GM21619 (cell line): ENCODE results near the gene NKX2-4.
"Not testable (repeated sequence)": the region's sequence is repeated elsewhere in the genome, so short reads cannot be mapped to it uniquely, and the experiment has no call there.

ENCODE experiments used
- ATAC-seq: cut with Tn5 transposase; IDR thresholded peaks from one replicate; pipeline ENCODE4 v1.9.1; 2021; ENCODE audit not compliant: unreplicated experiment

The NKX2-4 gene

DNA sequence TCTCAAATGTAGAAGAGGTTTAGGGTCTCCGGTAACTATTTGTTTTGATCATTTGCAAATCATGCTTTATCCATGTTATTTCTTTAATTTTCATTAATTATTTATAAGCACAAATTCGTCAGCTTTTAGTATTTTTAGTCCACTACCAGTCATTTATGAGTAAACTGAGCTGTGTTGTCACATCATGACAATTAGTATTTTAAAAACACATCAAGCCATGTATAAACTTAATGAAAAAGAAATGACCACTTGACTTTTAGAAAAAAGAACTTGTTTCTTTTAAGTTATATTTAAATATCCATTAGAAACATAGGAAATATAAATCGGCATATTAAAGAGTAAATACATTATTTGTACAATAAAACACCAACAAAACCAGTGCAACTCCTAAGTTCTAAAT is 2.8 kb downstream of the NKX2-4 start:
- no peak for ATAC-seq

DNA sequence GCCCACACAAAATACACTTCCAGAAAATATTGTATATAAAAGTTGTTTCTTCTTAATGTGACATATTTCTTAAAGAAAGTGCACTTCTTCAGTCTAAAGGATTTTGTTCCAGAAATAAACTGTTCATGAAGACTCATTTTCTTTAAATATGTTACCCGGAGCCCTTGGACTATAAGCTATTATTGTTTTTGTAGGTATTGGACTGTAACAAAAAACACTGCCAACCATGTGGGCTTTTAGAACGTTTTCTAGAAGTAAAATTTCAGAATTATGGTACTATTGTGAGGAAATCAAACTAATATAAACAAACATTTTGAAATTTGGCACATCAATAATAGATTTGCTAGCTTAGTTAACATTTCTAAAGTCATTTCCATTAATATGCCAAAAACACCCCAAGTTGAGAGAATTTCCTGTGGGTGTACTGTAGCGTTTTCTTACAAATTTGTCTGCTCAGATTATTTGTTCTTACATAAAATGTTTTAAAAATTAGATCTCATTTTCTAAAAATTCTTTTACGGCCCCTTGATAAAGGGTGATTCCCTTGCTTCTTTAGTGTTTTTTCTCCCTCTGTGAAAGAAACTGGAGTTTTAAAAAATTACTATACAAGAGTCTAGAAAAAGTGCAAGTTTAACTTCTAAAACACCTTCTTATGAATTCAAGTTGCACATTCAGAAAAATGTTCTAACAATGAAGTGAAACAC is 3.4 kb downstream of the NKX2-4 start:
- no peak for ATAC-seq

DNA sequence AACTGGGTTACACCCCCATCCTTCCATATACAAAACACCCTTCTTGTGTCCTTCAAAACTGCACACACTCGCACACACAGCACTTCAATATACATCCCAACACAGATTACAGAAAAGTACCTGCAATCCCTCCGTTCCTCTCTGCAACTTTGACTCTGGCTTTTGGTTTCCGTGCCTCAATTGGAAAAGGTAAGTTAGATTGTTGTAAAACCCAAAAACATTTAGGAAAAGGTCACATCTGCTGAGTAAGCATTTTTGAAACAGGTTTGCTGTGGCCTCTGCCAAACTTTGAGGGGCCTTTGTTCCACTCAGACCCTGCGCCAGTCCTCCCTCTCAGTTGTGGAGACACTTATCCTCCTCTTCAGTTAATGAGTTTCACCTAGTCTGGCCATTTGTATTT is 4.2 kb downstream of the NKX2-4 start:
- ATAC-seq = no peak

DNA sequence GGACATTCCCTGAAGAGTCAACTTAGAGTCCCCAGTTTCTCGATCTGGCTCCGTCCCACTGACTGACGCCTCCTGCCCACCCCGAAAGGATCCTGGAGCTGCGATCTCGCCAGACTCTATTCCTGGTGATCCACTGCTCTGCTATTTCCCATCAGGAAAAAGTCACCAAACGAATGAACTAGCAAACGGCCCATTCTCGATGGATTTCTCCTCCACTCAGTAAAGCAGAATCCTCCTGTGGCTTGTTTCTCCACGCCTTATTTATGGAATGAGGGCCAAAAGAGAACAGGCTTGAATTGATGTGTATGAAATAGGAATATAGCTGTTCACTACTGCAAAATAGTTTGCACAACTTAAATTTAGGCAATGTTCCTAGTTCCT is 5.4 kb downstream of the NKX2-4 start:
- ATAC-seq = no peak

DNA sequence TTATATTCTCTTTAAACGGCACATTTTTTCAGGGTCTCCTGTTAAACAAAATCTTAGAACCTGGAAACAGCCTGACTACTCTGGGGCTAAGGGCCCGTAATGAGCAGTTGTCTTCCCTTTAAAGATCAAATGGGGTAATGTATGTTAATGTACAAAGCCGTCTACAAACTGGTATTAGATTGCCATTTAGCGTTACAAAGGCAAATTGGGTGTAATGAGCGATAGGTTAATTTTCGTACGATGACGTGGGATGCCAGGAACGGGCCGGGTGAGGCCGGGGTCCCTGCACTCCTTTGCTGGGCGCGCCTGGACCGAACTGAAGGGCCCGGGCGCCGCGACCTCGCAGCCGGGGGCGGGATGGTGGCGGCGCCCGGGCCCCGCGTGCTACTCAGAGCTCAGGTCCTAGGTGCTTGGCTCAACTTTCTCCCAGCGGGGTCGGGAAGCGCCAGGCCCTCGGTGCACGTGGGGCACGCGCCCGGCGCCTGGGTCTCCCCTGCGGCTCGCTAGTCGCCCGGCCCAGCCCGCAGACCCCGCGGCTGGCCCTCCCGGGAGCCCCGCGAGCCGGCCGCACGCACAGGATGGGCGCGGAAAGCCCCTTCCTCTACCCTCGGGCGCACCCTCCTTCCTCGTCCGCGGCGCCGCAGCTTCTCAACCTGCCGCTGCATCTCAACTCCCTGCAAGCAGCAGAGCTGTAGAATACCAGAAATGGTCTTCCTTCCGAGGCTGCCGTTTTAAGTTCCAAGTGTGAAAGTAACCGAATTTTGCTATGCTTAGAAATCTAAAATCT is 5.9 kb downstream of the NKX2-4 start:
- no peak for ATAC-seq

DNA sequence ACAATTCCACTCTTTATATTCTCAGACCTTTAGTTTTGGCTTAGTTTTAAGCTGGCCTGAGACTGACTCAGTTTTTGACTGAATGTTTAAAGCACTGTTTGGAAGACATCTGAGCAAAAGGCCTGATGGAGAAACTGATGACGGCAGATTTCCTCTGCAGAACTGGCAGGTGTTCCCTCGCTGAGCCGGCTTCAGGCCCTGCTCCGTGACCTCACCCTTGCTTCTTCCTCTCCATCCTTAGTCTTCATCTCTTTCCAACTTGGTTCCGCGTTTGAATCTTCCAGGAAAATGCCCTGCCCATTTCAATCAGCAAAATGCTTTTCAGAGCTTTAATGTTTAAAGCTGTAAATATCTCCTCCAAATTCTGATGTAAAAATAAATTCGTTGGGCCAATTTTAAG is 6.6 kb downstream of the NKX2-4 start:
- ATAC-seq = no peak

DNA sequence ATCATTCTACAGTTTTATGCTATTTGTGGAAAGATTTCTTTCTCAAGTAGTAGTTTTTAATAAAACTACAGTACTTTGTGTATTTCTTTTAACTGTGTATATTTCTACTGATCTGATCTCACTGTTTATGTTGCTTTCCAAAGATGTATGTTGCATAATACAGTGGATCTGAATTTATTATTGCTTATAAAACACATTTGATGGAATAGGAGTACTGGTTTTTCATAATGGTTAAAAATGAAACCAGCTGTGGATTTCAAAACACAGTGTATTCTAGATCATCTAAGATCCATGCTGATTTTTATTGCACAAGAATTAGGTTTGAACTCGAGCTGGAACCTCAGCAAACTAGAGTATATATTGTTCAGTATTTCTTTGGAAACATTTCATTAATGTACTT is 8.0 kb downstream of the NKX2-4 start:
- ATAC-seq = no peak

DNA sequence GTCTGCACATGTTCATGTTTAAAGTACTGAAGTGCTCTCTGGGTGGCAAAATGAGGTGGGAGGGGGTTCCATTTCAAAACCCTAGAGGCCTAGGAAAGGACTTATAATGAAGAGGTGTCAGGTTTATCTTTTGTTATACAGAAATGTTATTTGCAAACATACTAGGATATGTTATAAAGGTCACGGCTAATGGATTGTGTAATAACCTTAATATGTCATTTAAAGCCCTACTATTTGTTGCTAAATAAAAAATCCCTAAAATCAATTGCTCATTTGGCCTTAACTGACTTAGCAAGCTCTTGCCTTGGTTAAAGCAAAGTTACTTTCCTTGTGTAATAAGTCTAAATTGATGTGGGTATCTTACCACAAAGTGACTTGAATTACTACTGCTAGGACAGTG is 8.8 kb downstream of the NKX2-4 start:
- no peak for ATAC-seq

DNA sequence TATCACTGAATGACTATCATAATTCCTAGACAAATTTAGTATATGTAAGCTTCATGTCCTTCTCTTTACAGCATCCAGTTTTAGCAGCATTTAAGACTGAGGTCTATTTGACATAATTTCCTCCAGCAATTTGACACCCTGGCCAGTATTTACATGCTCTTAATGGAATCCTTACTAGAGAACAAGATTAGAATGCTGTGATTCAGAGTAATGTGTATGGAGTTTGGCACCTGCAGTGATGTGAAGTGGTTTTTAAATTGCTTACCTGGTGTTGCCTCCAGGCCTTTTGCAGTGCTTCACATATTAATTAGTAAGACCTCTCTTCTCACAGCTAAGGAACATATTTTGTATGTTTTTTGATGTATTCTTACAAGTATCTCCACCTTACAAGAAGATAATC is 9.8 kb downstream of the NKX2-4 start:
- no peak for ATAC-seq

DNA sequence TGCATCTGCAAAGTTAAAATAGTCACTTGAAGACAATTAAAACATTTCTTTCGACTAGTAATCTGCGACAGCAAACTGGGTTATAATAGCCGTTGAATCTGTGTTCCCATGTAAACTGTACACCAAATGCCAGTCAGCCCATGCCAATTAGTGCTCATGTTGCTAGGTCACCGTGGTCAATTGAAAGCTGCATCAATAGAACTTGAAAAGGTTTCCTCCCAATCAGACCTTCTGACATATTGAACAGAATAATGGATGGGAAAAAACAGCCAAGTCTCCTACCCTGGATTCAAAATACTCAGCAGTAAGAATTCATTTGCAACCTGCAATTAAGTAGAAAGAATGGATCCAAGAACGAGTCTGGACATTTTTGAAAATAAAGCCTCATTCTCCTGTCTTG is 11.2 kb downstream of the NKX2-4 start:
- no peak for ATAC-seq

DNA sequence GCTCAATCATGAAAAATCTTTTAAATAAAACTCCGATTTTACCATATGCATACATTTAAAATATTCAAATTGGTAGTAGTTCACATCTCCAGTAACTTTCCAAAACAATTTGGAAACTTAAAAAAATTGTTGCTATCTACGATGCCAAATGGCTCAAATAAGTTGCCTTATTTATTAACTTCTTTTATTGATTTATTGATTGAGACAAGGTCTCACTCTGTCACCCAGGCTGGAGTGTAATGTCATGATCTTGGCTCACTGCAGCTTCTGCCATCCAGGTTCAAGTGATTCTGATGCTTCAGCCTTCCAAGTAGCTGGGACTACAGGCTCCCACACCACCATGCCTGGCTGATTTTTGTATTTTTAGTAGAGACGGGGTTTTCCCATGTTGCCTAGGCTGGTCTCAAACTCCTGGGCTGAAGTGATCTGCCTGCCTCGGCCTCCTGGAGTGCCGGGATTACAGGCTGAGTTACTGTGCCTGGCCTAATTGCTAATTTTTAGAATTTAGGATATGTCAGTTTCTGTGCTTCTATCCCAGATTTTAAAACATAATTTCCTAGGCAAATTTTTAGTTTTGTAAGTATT is 12.9 kb downstream of the NKX2-4 start:
- ATAC-seq = no peak

DNA sequence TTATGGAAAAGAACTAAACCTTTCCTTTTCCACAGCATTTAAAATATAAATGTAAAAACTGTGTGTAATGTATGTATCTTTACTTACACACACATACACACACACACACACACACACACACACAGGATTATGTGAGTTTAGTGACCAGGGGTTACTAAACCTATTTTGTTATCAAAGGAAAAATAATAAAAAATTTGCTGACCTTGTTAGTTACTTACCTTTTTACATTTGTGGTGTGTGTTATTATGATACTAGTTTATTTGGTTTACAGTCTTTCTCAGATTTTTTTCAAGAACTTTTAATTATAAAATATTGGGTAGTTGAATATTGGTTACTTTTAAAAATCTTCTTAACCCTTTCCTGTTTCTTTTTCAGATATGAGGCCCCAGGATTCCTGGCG is 15.7 kb downstream of the NKX2-4 start:
- ATAC-seq = no peak

DNA sequence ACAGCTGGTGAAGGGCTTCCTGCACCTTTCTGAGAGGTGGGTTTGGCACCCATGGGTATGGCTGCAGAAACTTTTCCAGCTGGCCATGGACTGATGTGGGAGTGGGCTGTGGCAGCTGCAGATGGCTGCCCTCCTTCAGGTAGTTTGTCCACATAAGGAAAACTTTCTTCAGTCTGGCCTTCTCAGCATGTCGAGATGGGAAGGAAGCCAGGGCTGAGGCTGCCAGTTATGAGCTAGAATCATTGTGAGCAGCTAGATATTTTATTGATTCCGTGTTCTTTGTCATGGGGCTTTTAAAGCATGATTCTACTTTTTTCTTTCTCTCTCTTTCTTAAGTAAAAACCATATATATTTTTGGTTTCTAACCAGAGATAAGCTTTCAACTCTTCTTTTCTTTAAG is 16.6 kb downstream of the NKX2-4 start:
- no peak for ATAC-seq

DNA sequence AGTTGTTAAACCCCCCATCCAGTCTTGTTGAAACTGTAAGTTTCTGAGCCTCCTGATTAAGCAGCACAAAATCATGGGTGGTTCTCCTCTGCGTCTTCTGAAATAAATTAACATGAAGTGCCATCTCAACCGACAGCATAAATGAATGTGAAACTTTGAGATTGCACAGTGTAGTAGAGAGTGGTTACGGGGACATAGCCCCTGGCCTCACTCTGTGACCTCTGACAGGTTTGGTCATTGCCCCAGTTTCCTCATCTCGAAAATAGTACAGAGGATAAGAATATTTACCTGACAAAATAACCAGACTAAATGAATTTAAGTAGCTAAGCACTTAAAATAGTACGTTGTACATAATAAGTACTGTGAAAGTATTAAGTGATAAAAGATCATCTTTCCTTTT is 19.1 kb downstream of the NKX2-4 start:
- no peak for ATAC-seq

DNA sequence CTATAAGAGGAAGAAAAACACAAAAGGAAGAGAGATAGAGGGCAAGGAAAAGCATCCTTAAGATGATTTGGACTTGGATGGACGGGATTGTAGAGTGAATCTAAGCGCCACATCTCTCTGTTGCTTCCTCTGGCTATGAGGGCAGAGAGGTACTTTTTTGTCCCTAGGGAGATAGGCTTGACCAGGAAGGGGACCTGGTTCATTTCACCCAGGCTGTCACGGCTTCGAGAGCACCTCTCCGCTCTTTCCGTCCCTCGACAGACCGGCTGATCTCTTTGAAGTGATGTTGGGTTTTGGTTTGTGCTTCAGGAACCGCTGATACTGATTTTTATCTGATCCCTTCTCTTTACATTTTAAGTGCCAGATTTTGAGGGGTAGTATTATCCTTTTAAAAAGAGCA is 19.6 kb downstream of the NKX2-4 start:
- ATAC-seq = no peak

DNA sequence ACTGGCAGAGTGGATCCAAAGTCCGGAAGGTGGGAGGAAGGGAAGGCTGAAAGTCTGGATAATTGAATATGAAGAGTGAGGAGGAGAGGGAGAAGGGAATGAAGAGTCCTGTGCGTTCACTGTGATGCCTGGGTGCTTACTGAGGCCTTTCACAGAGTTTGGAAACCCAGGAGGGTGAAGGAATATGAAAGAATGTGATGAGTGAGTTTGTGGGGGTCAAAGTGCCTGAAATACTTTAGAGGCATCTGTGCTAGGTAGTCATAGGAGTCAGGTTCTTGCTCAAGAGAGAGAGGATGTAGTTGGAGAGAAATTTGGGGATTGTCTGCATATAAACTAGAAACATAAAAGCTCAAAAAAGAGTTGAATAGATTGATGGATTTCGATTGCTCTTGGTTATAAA is 20.7 kb downstream of the NKX2-4 start:
- no peak for ATAC-seq

DNA sequence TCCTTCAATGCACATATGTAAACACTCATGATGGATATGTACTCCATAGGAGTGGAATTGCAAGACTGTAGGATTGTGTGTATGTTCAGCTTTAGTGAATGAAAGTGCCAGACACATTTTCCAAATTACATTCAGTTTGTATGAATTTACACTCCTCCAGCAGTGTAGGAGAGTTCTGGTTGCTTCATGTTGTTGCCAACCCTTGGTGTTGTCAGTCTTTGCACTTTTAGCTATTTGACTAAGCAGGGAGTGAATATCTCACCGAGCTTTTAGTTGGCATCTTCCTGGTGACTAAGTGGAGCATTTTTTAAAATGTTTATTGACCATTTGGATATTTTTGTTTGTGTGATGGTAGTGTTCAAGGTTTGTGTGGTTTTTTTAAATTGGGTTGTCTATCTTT is 23.9 kb downstream of the NKX2-4 start:
- ATAC-seq = no peak

DNA sequence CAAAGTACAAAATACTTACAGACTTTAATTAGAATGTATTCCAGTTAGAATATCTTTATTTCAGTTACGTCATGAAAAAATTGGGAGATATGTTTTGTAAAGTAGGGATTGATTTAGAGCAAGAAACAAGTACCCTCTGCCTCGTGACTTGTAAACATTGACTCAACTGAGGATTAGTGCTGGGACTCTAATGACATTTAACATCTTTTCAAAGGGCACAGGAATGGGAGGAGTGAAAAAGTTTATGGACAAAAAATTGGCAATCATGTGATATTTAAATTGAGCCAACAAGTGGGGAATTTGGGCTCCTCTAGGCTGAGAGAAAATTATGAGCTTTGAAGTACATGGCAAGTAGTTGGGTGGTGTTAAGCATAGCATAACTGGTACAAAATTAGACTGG is 25.3 kb downstream of the NKX2-4 start:
- no peak for ATAC-seq

DNA sequence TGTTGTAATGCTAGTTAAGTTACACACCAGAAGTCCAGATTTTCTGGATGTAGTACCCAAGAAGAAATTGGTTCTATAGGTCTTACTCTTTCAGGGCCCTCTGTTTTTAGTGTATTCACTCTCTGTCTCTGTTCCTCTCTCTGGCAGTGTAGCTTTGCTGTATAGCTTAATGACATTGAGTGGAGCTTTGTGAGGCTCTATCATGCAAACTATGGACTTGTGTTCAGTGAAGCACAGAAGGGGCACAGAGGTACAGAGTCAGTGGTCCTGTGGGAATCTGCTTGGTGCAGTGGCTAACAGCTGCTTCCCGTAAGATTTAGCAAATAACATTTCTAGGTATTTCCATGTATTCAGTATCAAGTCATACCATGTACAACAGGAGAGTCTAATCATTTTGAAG is 26.1 kb downstream of the NKX2-4 start:
- ATAC-seq = no peak

DNA sequence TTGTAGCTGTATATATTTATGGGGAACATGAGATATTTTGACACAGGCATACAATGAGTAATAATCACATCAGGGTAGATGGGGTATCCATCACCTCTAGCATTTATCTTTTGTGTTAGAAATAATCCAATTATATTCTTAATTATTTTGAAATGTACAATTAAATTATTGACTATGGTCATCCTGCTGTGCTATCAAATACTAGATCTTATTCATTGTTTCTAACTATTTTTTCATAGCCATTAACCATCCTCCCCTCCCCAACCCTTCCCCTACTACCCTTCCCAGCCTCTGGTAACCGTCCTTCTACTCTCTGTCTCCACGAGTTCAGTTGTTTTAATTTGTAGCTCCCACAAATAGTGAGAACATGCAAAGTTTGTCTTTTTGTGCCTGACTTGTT is 28.5 kb downstream of the NKX2-4 start:
- ATAC-seq = no peak

DNA sequence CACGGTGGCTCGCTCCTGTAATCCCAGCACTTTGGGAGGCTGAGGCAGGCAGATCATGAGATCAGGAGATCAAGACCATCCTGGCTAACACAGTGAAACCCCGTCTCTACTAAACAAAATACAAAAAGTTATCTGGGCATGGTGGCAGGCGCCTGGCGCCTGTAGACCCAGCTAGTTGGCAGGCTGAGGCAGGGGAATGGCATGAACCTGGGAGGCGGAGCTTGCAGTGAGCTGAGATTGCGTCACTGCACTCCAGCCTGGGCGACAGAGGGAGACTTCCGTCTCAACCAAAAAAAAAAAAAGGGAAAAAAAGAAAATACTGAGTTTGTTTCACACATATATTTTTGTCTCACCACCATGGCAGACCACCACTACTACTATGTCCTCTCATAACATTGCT is 31.1 kb downstream of the NKX2-4 start:
- not testable (repeated sequence) for ATAC-seq

DNA sequence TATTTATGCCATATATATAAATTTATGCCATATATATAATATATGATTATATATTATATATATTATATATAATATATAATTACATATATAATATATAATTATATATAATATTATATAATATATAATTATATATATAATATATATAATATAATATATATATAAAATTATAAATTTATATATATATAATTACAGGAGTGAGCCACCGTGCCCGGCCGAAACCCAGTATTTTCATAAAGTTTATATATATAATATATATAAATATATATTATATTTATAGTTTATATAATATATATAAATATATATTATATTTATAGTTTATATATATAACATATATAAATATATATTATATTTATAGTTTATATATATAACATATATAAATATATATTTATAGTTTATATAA is 31.6 kb downstream of the NKX2-4 start:
- ATAC-seq = no peak
